ENCODE results near the gene DOCK2. TPM values are rescaled to one million over a fixed set of nuclear protein-coding genes. Genes with fewer than 3 reads are reported as not detected.
"Not testable (repeated sequence)": the region's sequence is repeated elsewhere in the genome, so short reads cannot be mapped to it uniquely, and the experiment has no call there.

DOCK2 gene
- total RNA-seq, 1 experiment from 2014 or later: 2.2 TPM

DNA sequence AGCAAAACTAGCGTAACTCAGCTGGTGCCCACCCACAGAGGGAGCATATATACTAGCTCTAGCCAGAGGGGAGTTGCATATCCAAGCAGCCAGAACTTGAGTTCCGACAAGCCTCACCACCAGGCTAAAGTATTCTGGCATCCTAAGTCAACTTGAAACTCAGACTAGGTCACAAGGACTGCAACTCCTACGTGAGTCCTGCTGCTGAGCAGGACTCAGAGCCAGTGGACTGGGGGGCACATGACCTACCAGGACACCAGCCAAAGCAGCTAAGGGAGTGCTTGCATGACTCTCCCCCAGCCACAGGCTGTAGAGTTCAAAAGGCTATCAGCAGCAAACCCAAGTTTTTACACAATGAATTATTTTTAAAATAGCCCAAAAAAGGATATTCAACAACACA lies 27.4 kb upstream of the DOCK2 start:
- Histone ChIP-seq H3K9me3 (ENCODE audit: low read depth, low read length, poor library complexity, severe bottlenecking) (no peaks in the 10 kb centered on the region), H3K4me3 (ENCODE audit: low read depth, low read length, poor library complexity, severe bottlenecking) (no peak overlapping the region), H3K36me3 (ENCODE audit: insufficient read depth, low read length, poor library complexity, severe bottlenecking) (peaks cover 5% of the 10 kb centered on the region), H3K27me3 (replicated peaks; ENCODE audit: insufficient read depth, low read depth, low read length, poor library complexity) (no peaks in the 10 kb centered on the region), H3K27ac (ENCODE audit: low read depth, low read length, poor library complexity, severe bottlenecking) (no peak overlapping the region), H3K4me1 (ENCODE audit: insufficient read depth, low read length, poor library complexity, severe bottlenecking) (no peaks in the 10 kb centered on the region)
- TF ChIP-seq EZH2 (IDR thresholded peaks at IDR 0.05; ENCODE audit: borderline replicate concordance, low read depth, low read length, poor library complexity, severe bottlenecking): no peak
- TF ChIP-seq, protein P1, sequence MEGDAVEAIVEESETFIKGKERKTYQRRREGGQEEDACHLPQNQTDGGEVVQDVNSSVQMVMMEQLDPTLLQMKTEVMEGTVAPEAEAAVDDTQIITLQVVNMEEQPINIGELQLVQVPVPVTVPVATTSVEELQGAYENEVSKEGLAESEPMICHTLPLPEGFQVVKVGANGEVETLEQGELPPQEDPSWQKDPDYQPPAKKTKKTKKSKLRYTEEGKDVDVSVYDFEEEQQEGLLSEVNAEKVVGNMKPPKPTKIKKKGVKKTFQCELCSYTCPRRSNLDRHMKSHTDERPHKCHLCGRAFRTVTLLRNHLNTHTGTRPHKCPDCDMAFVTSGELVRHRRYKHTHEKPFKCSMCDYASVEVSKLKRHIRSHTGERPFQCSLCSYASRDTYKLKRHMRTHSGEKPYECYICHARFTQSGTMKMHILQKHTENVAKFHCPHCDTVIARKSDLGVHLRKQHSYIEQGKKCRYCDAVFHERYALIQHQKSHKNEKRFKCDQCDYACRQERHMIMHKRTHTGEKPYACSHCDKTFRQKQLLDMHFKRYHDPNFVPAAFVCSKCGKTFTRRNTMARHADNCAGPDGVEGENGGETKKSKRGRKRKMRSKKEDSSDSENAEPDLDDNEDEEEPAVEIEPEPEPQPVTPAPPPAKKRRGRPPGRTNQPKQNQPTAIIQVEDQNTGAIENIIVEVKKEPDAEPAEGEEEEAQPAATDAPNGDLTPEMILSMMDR (conservative IDR thresholded peaks at IDR 0.05; ENCODE audit: low read depth, low read length): no peak
- ChIA-PET CTCF (no interaction called here), POLR2A (ENCODE audit: low non-redundant PET) (no interaction called here)
- no TSS peak for BruUV-seq (replicated peaks)
- DNase-seq (ENCODE audit: low spot score): no peak
- intact Hi-C loops (cut with micrococcal nuclease; ENCODE audit: unreplicated experiment): no loop called here

DNA sequence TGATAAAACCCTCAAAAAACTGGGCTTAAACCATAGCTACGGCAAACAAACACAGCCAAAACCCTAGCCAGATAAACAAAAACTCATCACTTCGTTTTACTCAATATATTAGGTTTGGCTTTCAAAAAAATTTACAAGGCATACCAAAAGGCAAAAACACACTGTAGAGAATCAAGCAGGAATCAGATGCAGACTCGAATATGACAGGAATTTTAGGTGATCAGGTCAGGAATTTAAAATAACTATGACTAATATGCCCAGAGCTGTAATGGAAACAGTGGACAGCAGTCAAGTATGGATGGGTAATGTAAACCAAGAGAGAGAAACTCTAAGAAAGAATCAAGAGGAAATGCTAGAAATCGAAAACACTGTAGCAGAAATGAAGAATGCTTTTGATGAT lies 26.5 kb upstream of the DOCK2 start:
- TF ChIP-seq, protein P1 (conservative IDR thresholded peaks at IDR 0.05; ENCODE audit: low read depth, low read length): no peak
- TF ChIP-seq EZH2 (IDR thresholded peaks at IDR 0.05; ENCODE audit: borderline replicate concordance, low read depth, low read length, poor library complexity, severe bottlenecking): no peak
- Histone ChIP-seq H3K9me3 (ENCODE audit: low read depth, low read length, poor library complexity, severe bottlenecking) (no peaks in the 10 kb centered on the region), H3K27ac (ENCODE audit: low read depth, low read length, poor library complexity, severe bottlenecking) (no peak overlapping the region), H3K4me1 (ENCODE audit: insufficient read depth, low read length, poor library complexity, severe bottlenecking) (no peaks in the 10 kb centered on the region), H3K36me3 (ENCODE audit: insufficient read depth, low read length, poor library complexity, severe bottlenecking) (no peaks in the 10 kb centered on the region), H3K4me3 (ENCODE audit: low read depth, low read length, poor library complexity, severe bottlenecking) (no peak overlapping the region), H3K27me3 (replicated peaks; ENCODE audit: insufficient read depth, low read depth, low read length, poor library complexity) (no peaks in the 10 kb centered on the region)
- intact Hi-C loops (cut with micrococcal nuclease; ENCODE audit: unreplicated experiment): no loop called here
- no peak for DNase-seq (ENCODE audit: low spot score)
- POLR2A ChIA-PET (ENCODE audit: low non-redundant PET): interaction anchor here (0.6 kb wide), 1 partner anchor 15 kb away, joined by 4 read pairs; no protein-coding TSS in a partner anchor
- CTCF ChIA-PET: no interaction called here
- BruUV-seq (replicated peaks): no TSS peak

DNA sequence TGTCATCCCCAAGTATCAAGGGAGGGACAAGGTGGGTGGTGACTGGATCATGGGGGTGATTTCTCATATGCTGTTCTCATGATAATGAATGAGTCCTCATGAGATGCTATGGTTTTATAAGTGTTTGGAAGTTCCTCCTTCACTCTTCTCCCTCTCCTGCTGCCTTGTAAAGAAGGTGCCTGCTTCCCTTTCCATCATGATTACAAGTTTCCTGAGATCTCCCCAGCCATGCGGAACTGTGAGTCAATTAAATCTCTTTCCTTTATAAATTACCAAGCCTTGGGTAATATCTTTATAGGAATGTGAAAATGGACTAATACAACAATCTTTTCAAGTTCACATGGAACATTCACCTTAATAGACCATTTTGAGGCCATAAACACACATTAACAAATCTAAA lies 21.5 kb upstream of the DOCK2 start:
- TF ChIP-seq, protein P1 (conservative IDR thresholded peaks at IDR 0.05; ENCODE audit: low read depth, low read length): no peak
- no peak for TF ChIP-seq EZH2 (IDR thresholded peaks at IDR 0.05; ENCODE audit: borderline replicate concordance, low read depth, low read length, poor library complexity, severe bottlenecking)
- intact Hi-C loops (cut with micrococcal nuclease; ENCODE audit: unreplicated experiment): no loop called here
- H3K27ac ChIP-seq (ENCODE audit: low read depth, low read length, poor library complexity, severe bottlenecking): no peak overlapping the region
- ChIA-PET POLR2A (ENCODE audit: low non-redundant PET) (no interaction called here), CTCF (no interaction called here)
- no peak overlapping the region for H3K4me3 ChIP-seq (ENCODE audit: low read depth, low read length, poor library complexity, severe bottlenecking)
- H3K9me3 ChIP-seq (ENCODE audit: low read depth, low read length, poor library complexity, severe bottlenecking): no peaks in the 10 kb centered on the region
- BruUV-seq (replicated peaks): no TSS peak
- DNase-seq (ENCODE audit: low spot score): no peak
- H3K36me3 ChIP-seq (ENCODE audit: insufficient read depth, low read length, poor library complexity, severe bottlenecking): no peaks in the 10 kb centered on the region
- H3K27me3 ChIP-seq (replicated peaks; ENCODE audit: insufficient read depth, low read depth, low read length, poor library complexity): no peaks in the 10 kb centered on the region
- no peaks in the 10 kb centered on the region for H3K4me1 ChIP-seq (ENCODE audit: insufficient read depth, low read length, poor library complexity, severe bottlenecking)

DNA sequence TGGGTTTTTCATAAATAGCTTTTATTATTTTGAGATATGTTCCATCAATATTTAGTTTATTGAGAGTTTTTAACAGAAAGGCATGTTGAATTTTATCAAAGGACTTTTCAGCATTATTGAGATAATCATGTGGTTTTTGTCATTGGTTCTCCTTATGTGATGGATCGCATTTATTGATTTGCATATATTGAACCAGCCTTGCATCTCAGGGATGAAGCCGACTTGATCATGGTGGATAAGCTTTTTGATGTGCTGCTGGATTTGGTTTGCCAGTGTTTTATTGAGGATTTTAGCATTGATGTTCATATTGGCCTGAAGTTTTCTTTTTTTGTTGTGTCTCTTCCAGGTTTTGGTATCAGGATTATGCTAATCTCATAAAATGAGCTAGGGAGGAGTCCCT lies 12.8 kb upstream of the DOCK2 start:
- POLR2A ChIA-PET (ENCODE audit: low non-redundant PET); H3K9me3 ChIP-seq (ENCODE audit: low read depth, low read length, poor library complexity, severe bottlenecking); H3K27ac ChIP-seq (ENCODE audit: low read depth, low read length, poor library complexity, severe bottlenecking); H3K4me3 ChIP-seq (ENCODE audit: low read depth, low read length, poor library complexity, severe bottlenecking); intact Hi-C loops (cut with micrococcal nuclease; ENCODE audit: unreplicated experiment); H3K4me1 ChIP-seq (ENCODE audit: insufficient read depth, low read length, poor library complexity, severe bottlenecking); DNase-seq (ENCODE audit: low spot score); CTCF ChIA-PET; BruUV-seq (replicated peaks); H3K36me3 ChIP-seq (ENCODE audit: insufficient read depth, low read length, poor library complexity, severe bottlenecking); H3K27me3 ChIP-seq (replicated peaks; ENCODE audit: insufficient read depth, low read depth, low read length, poor library complexity): not testable (repeated sequence)

Data from A673 (cell line).